Psoas muscle (tissue), 8 donors: ENCODE data around the gene KRT86. TPM values are rescaled to one million over a fixed set of nuclear protein-coding genes. Genes with fewer than 3 reads are reported as not detected.
A peak's percentile ranks its signal among the peaks of the same experiment; 100 is the strongest.

Experiments
- ATAC-seq, 4 donors: fragments of 200-7000 bp; cut with Tn5 transposase; one replicate each; pipeline ENCODE4 v1.9.1; 2020; ENCODE audit warnings: moderate library complexity in 3 of 4, mild to moderate bottlenecking in 2 of 4
- DNase-seq, 2 donors: peaks; one replicate each; pipeline ENCODE4 v3.0.0-alpha.2; 2020
- H3K27ac ChIP-seq: fragments of 200-600 bp; one replicate; pipeline ENCODE4 v1.8.0; 2022
- H3K27me3 ChIP-seq, 3 donors: fragments of 200-600 bp in 1 of 3; one replicate each; pipeline versions ENCODE4 v1.6.1 to v1.8.0; 2013 to 2022; ENCODE audit warnings: low read length in 2 of 3, mild to moderate bottlenecking in 2 of 3, moderate library complexity in 1 of 3; ENCODE audit not compliant: insufficient read depth in 3 of 3
- H3K36me3 ChIP-seq, 2 donors: fragments of 200-600 bp in 1 of 2; one replicate each; pipeline versions ENCODE4 v1.6.1 to v1.8.0; 2013 to 2022; ENCODE audit warnings: low read depth in 1 of 2, mild to moderate bottlenecking in 1 of 2, moderate library complexity in 1 of 2; ENCODE audit not compliant: insufficient read depth in 1 of 2
- H3K4me1 ChIP-seq: fragments of 200-600 bp; one replicate; pipeline ENCODE4 v1.8.0; 2022
- H3K4me3 ChIP-seq: fragments of 200-600 bp; one replicate; pipeline ENCODE4 v1.8.0; 2022; ENCODE audit warnings: mild to moderate bottlenecking
- H3K9me3 ChIP-seq: fragments of 200-600 bp; one replicate; pipeline ENCODE4 v1.8.0; 2022
- WGBS, 3 donors: extraction: QIAGEN DNeasy Blood & Tissue Kit; methylation state at CpG; one replicate each; pipeline versions ENCODE4 v1.1.6 to v1.1.7; 2013; 5-methylcytosine and 5-hydroxymethylcytosine counted together
- intact Hi-C, 2 donors: fragments of 100-400 bp; cut with DNase I; formaldehyde crosslinking; loops; one replicate each; pipeline versions ENCODE4 v1.11.0 to v1.14.2; 2022
- polyA plus RNA-seq, 3 donors: library from polyadenylated mRNA; stranded (reverse); fragments of 200-250 nt; gene quantifications; one replicate each; pipeline ENCODE4 v1.2.3, GENCODE V29; 2013
- total RNA-seq, 4 donors: library from RNA; stranded (reverse); fragmentation: NEBNext Ultra II Directional in 2 of 4; extraction: Animal tissue kit (Norgen Biotek cat#: 25700) in 2 of 4; gene quantifications; one replicate each; pipeline versions ENCODE4 v1.2.1 to v1.2.4, GENCODE V29; 2021 to 2023
- TF ChIP-seq, protein P1 (sequence below): fragments of 200-600 bp; IDR thresholded peaks from one replicate; pipeline ENCODE4 v1.8.0; 2022; ENCODE audit warnings: antibody characterized with exemption
- donor health status: healthy with polysubstance abuse.
- donor health status: DM: no; HTN: no; CAD: no; lungs with moderate emphysema.
- donor health status: Bipolar disorder and iron deficiency.
- donor health status: healthy.
- donor health status: DM: yes; HTN: yes; CAD: no.
- donor health status: DM: no; HTN: no; CAD: no.
- donor health status: DM: no; HTN: no; CAD: no.
- donor health status: DM: yes; HTN: yes; CAD: no.

KRT86 gene
- total and polyA plus RNA-seq, 7 donors, result 0.01 to 0.77 (median 0.05) TPM; not detected in 4

GRCh38 chr12:52254180-52254964, 20.1 kb upstream of the KRT86 start:
- intact Hi-C loops, result no loop called here

GRCh38 chr12:52254965-52255751, 19.3 kb upstream of the KRT86 start:
- intact Hi-C loops, result no loop called here
- DNase-seq (no peak), ATAC-seq (no peak)
- no peak overlapping the region for H3K4me3 ChIP-seq
- no peak overlapping the region for H3K27ac ChIP-seq
- no peaks in the 10 kb centered on the region for H3K9me3 ChIP-seq
- H3K4me1 ChIP-seq, result no peaks in the 10 kb centered on the region
- 73 to 92% (median 81%) methylated on average over 7 of the region's 7 CpGs for WGBS, 3 donors
- TF ChIP-seq, protein P1, sequence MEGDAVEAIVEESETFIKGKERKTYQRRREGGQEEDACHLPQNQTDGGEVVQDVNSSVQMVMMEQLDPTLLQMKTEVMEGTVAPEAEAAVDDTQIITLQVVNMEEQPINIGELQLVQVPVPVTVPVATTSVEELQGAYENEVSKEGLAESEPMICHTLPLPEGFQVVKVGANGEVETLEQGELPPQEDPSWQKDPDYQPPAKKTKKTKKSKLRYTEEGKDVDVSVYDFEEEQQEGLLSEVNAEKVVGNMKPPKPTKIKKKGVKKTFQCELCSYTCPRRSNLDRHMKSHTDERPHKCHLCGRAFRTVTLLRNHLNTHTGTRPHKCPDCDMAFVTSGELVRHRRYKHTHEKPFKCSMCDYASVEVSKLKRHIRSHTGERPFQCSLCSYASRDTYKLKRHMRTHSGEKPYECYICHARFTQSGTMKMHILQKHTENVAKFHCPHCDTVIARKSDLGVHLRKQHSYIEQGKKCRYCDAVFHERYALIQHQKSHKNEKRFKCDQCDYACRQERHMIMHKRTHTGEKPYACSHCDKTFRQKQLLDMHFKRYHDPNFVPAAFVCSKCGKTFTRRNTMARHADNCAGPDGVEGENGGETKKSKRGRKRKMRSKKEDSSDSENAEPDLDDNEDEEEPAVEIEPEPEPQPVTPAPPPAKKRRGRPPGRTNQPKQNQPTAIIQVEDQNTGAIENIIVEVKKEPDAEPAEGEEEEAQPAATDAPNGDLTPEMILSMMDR, result no peak
- H3K36me3 ChIP-seq, result no peaks in the 10 kb centered on the region
- H3K27me3 ChIP-seq, result peaks cover 0 to 43% (median 8%) of the 10 kb centered on the region in 3 donors

More at GRCh38 chr12:52254180-52254964, 20.1 kb upstream of the KRT86 start:
- Histone ChIP-seq H3K4me1 (peaks cover 3% of the 10 kb centered on the region), H3K27ac (no peak overlapping the region), H3K9me3 (no peaks in the 10 kb centered on the region), H3K27me3 (peaks cover 0 to 40% (median 8%) of the 10 kb centered on the region in 3 donors), H3K4me3 (no peak overlapping the region), H3K36me3 (no peaks in the 10 kb centered on the region)
- TF ChIP-seq, protein P1, result no peak
- no peak for DNase-seq
- no peak for ATAC-seq
- 95 to 98% (median 98%) methylated on average over 10 of the region's 10 CpGs for WGBS, 3 donors

DNA sequence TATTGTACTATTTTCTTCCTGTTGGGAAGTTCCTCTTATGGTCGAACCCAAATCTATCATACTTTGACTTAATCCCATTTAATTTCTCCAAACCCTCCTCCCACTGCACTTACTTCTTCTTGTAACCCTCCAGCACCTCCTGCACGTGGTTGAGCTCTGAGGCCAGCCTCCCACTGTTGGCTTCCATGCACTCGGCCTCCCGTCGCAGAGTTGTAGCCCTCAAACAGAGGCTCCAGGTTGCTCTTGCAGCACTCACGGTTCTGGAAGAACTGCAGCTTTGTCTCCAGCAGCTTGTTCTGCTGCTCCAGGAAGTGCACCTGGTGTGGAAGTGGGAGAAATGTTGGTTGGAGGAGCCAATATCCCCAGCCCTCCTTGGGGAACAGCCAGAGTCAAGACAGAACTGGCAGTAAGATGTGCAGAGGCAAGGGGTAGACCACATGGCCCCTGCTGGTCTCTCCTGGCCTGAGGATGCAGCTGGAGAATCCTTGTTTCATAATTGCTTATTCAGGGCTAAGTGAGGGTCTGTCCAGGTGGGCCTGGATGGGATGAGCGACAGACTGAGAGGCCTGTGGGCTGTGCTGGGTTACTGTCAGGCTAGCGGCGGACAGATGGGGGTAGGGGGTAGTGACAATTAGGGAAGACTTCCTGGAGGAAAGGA, 18.4 kb upstream of the KRT86 start:
- TF ChIP-seq, protein P1, result no peak
- WGBS, 3 donors, result 89 to 92% (median 91%) methylated on average over 7 to 9 of the region's 9 CpGs
- no peaks in the 10 kb centered on the region for H3K4me1 ChIP-seq
- ATAC-seq, result no peak
- no peak overlapping the region for H3K4me3 ChIP-seq
- no peaks in the 10 kb centered on the region for H3K9me3 ChIP-seq
- H3K27ac ChIP-seq, result no peak overlapping the region
- H3K36me3 ChIP-seq, result no peaks in the 10 kb centered on the region
- DNase-seq, result peak in 1 of 2 donors; percentile 23
- peaks cover 0 to 44% (median 8%) of the 10 kb centered on the region in 3 donors for H3K27me3 ChIP-seq
- intact Hi-C loops, result no loop called here

GRCh38 chr12:52256584-52256935, 17.9 kb upstream of the KRT86 start:
- WGBS, 3 donors, result 47 to 89% (median 72%) methylated on average over 2 of the region's 2 CpGs
- Histone ChIP-seq H3K36me3 (no peaks in the 10 kb centered on the region), H3K27me3 (peaks cover 0 to 49% (median 8%) of the 10 kb centered on the region in 3 donors), H3K4me3 (no peak overlapping the region), H3K9me3 (no peaks in the 10 kb centered on the region), H3K4me1 (no peaks in the 10 kb centered on the region), H3K27ac (no peak overlapping the region)
- TF ChIP-seq, protein P1, result no peak
- DNase-seq (peak in 1 of 2 donors; percentile 8), ATAC-seq (no peak)
- intact Hi-C loops, result no loop called here
